Measurements from ENCODE around the gene FAIM.
"Not testable (repeated sequence)": the region's sequence is repeated elsewhere in the genome, so short reads cannot be mapped to it uniquely, and the experiment has no call there.

FAIM gene

DNA sequence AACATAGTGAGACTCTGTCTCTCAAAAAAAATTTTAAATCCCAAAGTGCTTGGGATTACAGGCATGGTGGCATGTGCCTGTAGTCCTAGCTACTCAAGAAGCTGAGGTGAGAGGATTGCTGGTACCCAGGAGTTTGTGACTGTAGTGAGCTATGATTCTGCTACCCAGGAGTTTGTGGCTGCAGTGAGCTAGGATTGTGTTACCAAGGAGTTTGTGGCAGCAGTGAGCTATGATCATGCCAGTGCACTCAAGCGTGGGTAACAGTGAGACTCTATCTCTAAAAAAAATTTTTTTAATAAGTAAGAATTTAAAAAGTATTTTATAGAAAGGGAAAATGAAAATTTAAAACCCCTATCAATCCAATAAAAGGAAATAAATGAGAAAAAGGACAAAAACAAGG is 69.5 kb downstream of the FAIM start:
- DNase-seq (ENCODE audit: low read depth in 1 of 2, low spot score in 1 of 2) = no peak

DNA sequence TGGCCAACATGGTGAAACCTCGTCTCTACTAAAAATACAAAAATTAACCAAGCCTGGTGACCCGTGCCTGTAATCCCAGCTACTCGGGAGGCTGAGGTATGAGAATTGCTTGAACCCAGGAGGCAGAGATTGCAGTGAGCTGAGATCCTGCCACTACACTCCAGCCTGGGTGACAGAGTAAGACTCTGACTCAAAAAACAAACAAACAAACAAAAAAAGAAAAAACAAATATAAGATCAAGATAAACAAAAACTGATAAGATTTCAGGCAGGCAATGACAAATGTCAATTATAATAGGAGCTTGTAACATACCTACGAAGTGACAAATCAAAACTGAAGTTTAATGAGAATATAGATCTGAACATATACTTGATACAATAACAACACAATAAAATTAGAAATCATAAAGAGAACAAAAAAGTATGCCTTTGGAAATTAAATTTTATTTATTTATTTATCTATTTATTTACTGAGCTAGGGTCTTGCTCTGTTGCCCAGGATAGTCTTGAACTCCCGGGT is 70.4 kb downstream of the FAIM start:
- no peak for DNase-seq (ENCODE audit: low read depth in 1 of 2, low spot score in 1 of 2)

DNA sequence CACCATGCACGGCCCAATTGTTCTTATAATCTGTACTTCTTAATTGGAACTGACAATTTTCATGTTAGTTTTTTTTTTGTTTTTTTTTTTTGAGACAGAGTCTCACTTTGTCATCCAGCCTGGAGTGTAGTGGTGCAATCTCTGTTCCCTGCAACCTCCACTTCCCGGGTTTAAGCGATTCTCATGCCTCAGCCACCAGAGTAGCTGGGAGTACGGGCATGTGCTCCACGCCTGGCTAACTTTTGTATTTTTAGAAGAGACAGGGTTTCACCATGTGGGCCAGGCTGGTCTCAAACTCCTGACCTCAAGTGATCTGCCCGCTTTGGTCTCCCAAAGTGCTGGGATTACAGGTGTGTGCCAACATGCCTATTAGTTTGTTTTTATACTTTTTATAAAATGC is 72.4 kb downstream of the FAIM start:
- DNase-seq (ENCODE audit: low read depth in 1 of 2, low spot score in 1 of 2) = not testable (repeated sequence)

DNA sequence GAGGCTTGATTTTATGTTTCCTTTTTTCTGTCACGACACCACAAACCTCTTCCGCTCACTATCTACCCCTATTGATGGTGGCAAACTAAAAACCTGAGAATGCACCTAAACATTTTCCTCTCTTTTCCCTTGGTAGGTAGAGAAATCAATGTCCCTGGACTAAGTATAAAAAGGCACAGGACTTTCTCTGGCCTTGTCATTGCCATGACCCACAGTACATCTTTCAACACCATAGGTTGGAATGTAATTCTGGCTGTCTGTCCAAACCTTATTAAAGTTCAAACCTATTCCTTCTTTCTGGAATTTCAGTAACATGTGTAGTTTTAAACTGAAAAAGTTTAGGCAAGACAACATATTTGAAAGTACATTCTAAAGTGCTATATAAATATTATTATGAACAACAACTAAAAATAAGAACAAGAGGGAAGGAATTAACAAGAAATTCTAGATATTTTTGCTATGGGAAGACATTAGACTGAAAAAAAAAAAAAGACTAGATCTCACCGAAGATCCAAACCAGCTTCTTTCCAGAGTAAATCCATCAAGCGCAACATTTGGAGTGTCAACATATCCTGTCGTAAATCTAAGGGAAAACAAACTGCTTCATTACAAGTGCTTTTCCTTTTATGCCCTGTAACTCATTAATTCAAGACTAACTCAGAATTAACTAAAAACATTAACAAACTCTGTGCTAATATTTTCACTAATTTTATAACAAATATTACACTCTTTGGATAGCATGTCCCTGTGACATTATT is 73.1 kb downstream of the FAIM start:
- no peak for DNase-seq (ENCODE audit: low read depth in 1 of 2, low spot score in 1 of 2)

DNA sequence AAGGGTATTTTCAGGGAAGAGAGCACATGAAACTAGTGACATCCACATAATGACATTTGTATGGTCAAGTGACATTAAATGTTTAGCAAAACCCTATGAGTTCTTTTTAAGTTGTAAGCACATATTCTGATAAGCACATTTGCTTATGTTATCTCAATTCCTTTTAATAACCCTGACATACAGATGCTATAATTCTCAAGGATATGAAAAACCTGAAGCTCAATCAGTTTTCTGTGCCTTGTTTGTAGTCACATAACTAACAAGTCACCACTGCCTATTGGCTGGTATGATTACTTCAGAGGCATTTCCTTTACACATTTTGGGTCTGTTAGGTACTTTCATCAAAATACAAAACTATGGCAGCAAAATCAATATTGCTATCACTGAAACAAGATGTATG is 74.1 kb downstream of the FAIM start:
- no peak for DNase-seq (ENCODE audit: low read depth in 1 of 2, low spot score in 1 of 2)
